Measurements from ENCODE around the gene BTBD9.

BTBD9 gene

GRCh38 chr6:38587766-38588362 is 51.9 kb downstream of the BTBD9 start:
- Histone ChIP-seq H3K36me3 (no peaks in the 10 kb centered on the region; the same call in 1 of the 2 replicates), H3K4me3 (ENCODE audit: low read depth, low read length) (no peak overlapping the region), H3K4me1 (peaks cover 10% of the 10 kb centered on the region), H3K9me3 (no peaks in the 10 kb centered on the region), H3K27me3 (no peaks in the 10 kb centered on the region)
- no peak for TF ChIP-seq CTCF (IDR thresholded peaks at IDR 0.05; ENCODE audit: low read depth, low read length)
- DNase-seq, result no peak

GRCh38 chr6:38586992-38587391 is 52.7 kb downstream of the BTBD9 start:
- H3K4me3 ChIP-seq (ENCODE audit: low read depth, low read length), result no peak overlapping the region
- H3K36me3 ChIP-seq, result no peaks in the 10 kb centered on the region; the same call in 1 of the 2 replicates
- no peak for TF ChIP-seq CTCF (IDR thresholded peaks at IDR 0.05; ENCODE audit: low read depth, low read length)
- no peaks in the 10 kb centered on the region for H3K27me3 ChIP-seq
- DNase-seq, result no peak
- H3K4me1 ChIP-seq, result peaks cover 10% of the 10 kb centered on the region
- no peaks in the 10 kb centered on the region for H3K9me3 ChIP-seq

- no peak overlapping the region for H3K4me3 ChIP-seq (ENCODE audit: low read depth, low read length)
- no peak for DNase-seq
- H3K27me3 ChIP-seq, result no peaks in the 10 kb centered on the region
- H3K9me3 ChIP-seq, result no peaks in the 10 kb centered on the region
- peaks cover 10% of the 10 kb centered on the region for H3K4me1 ChIP-seq
- TF ChIP-seq CTCF (IDR thresholded peaks at IDR 0.05; ENCODE audit: low read depth, low read length), result no peak
- peaks cover 4% of the 10 kb centered on the region; the same call in 1 of the 2 replicates for H3K36me3 ChIP-seq
These were observed 55.0 kb downstream of the BTBD9 start for GRCh38 chr6:38584731-38585130.

- peaks cover 9% of the 10 kb centered on the region for H3K4me1 ChIP-seq
- H3K36me3 ChIP-seq, result peaks cover 4% of the 10 kb centered on the region; the same call in 1 of the 2 replicates
- no peak for DNase-seq
- no peaks in the 10 kb centered on the region for H3K27me3 ChIP-seq
- no peaks in the 10 kb centered on the region for H3K9me3 ChIP-seq
- no peak for TF ChIP-seq CTCF (IDR thresholded peaks at IDR 0.05; ENCODE audit: low read depth, low read length)
- H3K4me3 ChIP-seq (ENCODE audit: low read depth, low read length), result no peak overlapping the region
These were observed 56.2 kb downstream of the BTBD9 start for GRCh38 chr6:38583523-38583922.

- Histone ChIP-seq H3K27me3 (no peaks in the 10 kb centered on the region), H3K4me1 (peaks cover 13% of the 10 kb centered on the region), H3K4me3 (ENCODE audit: low read depth, low read length) (no peak overlapping the region), H3K9me3 (no peaks in the 10 kb centered on the region), H3K36me3 (peaks cover 4% of the 10 kb centered on the region; the same call in 1 of the 2 replicates)
- TF ChIP-seq CTCF (IDR thresholded peaks at IDR 0.05; ENCODE audit: low read depth, low read length), result no peak
- DNase-seq, result no peak
These were observed 59.7 kb downstream of the BTBD9 start for GRCh38 chr6:38580030-38580429.

- Histone ChIP-seq H3K27me3 (no peaks in the 10 kb centered on the region), H3K36me3 (peaks cover 4% of the 10 kb centered on the region; the same call in 1 of the 2 replicates), H3K4me3 (ENCODE audit: low read depth, low read length) (no peak overlapping the region), H3K4me1 (peaks cover 13% of the 10 kb centered on the region), H3K9me3 (no peaks in the 10 kb centered on the region)
- no peak for DNase-seq
- no peak for TF ChIP-seq CTCF (IDR thresholded peaks at IDR 0.05; ENCODE audit: low read depth, low read length)
These were observed 60.6 kb downstream of the BTBD9 start for GRCh38 chr6:38579010-38579628.
